ENCODE results near the gene ZNF766. TPM values are rescaled to one million over a fixed set of nuclear protein-coding genes. Genes with fewer than 3 reads are reported as not detected.

ZNF766 gene
- total RNA-seq, 1 experiment from 2014 or later, result 17.9 TPM

DNA sequence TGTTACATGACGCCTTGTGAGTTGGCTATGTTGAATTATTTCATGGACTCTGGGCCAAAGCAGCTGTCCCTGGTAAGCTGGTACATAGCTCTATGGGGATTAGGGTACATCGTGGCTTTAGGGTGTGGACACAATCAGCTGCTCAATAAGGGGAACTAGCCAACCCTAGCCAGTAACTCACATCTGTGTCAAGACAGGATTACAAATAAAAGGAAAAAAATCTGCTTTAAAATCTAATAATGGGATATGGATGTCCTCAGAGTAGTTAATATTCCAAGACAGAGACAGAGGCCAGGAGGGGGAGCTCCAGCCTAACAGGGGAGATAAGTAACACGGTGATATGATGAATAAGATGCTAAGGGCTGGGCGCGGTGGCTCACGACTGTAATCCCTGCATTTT is 21.1 kb upstream of the ZNF766 start:
- no peak for TF ChIP-seq SRF (IDR thresholded peaks at IDR 0.05; ENCODE audit: low read depth)
- no peak for TF ChIP-seq JUND (IDR thresholded peaks at IDR 0.05)
- TF ChIP-seq CBX3 (IDR thresholded peaks at IDR 0.05; ENCODE audit: low read depth), result no peak
- TF ChIP-seq RAD21 (IDR thresholded peaks at IDR 0.05; ENCODE audit: low read depth), result peak; percentile 64
- no peak for TF ChIP-seq POLR2A (IDR thresholded peaks at IDR 0.05; ENCODE audit: borderline replicate concordance, extremely low read depth, insufficient read depth, insufficient read length)
- TF ChIP-seq CTCF (IDR thresholded peaks at IDR 0.05 in 2 of 3, conservative IDR thresholded peaks at IDR 0.05 in 1 of 3; ENCODE audit: borderline replicate concordance in 1 of 3, insufficient read depth in 1 of 3, low read depth in 2 of 3, low read length in 2 of 3), result peak; percentile 29 to 35 (median 30); a peak in 4 of 6 replicates
- no TSS peak for BruUV-seq (replicated peaks)
- RAD21 ChIA-PET (ENCODE audit: low non-redundant PET in 1 of 2, low total read pairs in 2 of 2, uncharacterized antibody in 2 of 2, unreplicated experiment in 2 of 2), result interaction anchor here in 1 of 2 experiments (0.6 kb wide), 1 partner anchor 745 kb away, joined by 4 read pairs; no protein-coding TSS in a partner anchor
- H2AFZ ChIP-seq (ENCODE audit: low read depth, low read length, poor library complexity, severe bottlenecking), result no peak overlapping the region
- no peaks in the 10 kb centered on the region for H3K4me1 ChIP-seq (ENCODE audit: control insufficient read depth in 1 of 2, insufficient read depth in 2 of 2, low read length in 2 of 2)
- H3K27me3 ChIP-seq (ENCODE audit: insufficient read depth, low read length), result no peaks in the 10 kb centered on the region
- intact Hi-C loops (cut with micrococcal nuclease), result loop anchor here (10.0 kb wide), 1 partner anchor 217 kb away; no protein-coding TSS in a partner anchor
- no peak overlapping the region for H3K27ac ChIP-seq (ENCODE audit: low read depth, low read length)
- no peak overlapping the region for H3K9ac ChIP-seq (ENCODE audit: low read length)
- no peak overlapping the region for H3K4me2 ChIP-seq (ENCODE audit: low read length)
- no peak overlapping the region for H3K4me3 ChIP-seq (replicated peaks in 1 of 2; ENCODE audit: low read depth in 1 of 2, low read length in 2 of 2)
- no peaks in the 10 kb centered on the region for H3K79me2 ChIP-seq (ENCODE audit: insufficient read depth, low read length)
- DNase-seq (ENCODE audit: low read depth, low spot score) (peak; percentile 16), ATAC-seq (peak; percentile 62; the same call in 1 of the 2 replicates)
- H3K9me2 ChIP-seq (ENCODE audit: insufficient read depth), result no peaks in the 10 kb centered on the region
- H3K9me3 ChIP-seq (ENCODE audit: control insufficient read depth in 1 of 2, insufficient read depth in 1 of 2, low read depth in 1 of 2, low read length in 2 of 2), result peaks cover 0 to 10% of the 10 kb centered on the region in 2 experiments; a peak in 1 of 4 replicates
- POLR2A ChIA-PET, result no interaction called here
- H3K36me3 ChIP-seq (ENCODE audit: control insufficient read depth in 1 of 2, insufficient read depth in 2 of 2, low read length in 2 of 2), result no peaks in the 10 kb centered on the region
- no peaks in the 10 kb centered on the region for H4K20me1 ChIP-seq (ENCODE audit: insufficient read depth)
- CTCF ChIA-PET, result no interaction called here

- H3K9me2 ChIP-seq (ENCODE audit: insufficient read depth), result no peaks in the 10 kb centered on the region
- POLR2A ChIA-PET, result no interaction called here
- intact Hi-C loops (cut with micrococcal nuclease), result no loop called here
- H3K9ac ChIP-seq (ENCODE audit: low read length), result no peak overlapping the region
- no peak for ATAC-seq
- H3K27me3 ChIP-seq (ENCODE audit: insufficient read depth, low read length), result no peaks in the 10 kb centered on the region
- H3K36me3 ChIP-seq (ENCODE audit: control insufficient read depth in 1 of 2, insufficient read depth in 2 of 2, low read length in 2 of 2), result no peaks in the 10 kb centered on the region
- H3K4me1 ChIP-seq (ENCODE audit: control insufficient read depth in 1 of 2, insufficient read depth in 2 of 2, low read length in 2 of 2), result no peaks in the 10 kb centered on the region
- H3K79me2 ChIP-seq (ENCODE audit: insufficient read depth, low read length), result no peaks in the 10 kb centered on the region
- no TSS peak for BruUV-seq (replicated peaks)
- no peak overlapping the region for H2AFZ ChIP-seq (ENCODE audit: low read depth, low read length, poor library complexity, severe bottlenecking)
- no peak overlapping the region for H3K4me3 ChIP-seq (replicated peaks in 1 of 2; ENCODE audit: low read depth in 1 of 2, low read length in 2 of 2)
- no peak overlapping the region for H3K4me2 ChIP-seq (ENCODE audit: low read length)
- no peaks in the 10 kb centered on the region for H4K20me1 ChIP-seq (ENCODE audit: insufficient read depth)
- H3K9me3 ChIP-seq (ENCODE audit: control insufficient read depth in 1 of 2, insufficient read depth in 1 of 2, low read depth in 1 of 2, low read length in 2 of 2), result no peaks in the 10 kb centered on the region
- RAD21 ChIA-PET (ENCODE audit: low non-redundant PET in 1 of 2, low total read pairs in 2 of 2, uncharacterized antibody in 2 of 2, unreplicated experiment in 2 of 2), result no interaction called here
- CTCF ChIA-PET, result no interaction called here
- no peak for DNase-seq (ENCODE audit: low read depth, low spot score)
- H3K27ac ChIP-seq (ENCODE audit: low read depth, low read length), result no peak overlapping the region
- no peak for TF ChIP-seq POLR2A (IDR thresholded peaks at IDR 0.05; ENCODE audit: borderline replicate concordance, extremely low read depth, insufficient read depth, insufficient read length)
- TF ChIP-seq ELF1 (IDR thresholded peaks at IDR 0.05; ENCODE audit: borderline replicate concordance, low read depth), result no peak
- no peak for TF ChIP-seq FOSL1 (IDR thresholded peaks at IDR 0.05; ENCODE audit: low read depth)
- no peak for TF ChIP-seq YY1 (IDR thresholded peaks at IDR 0.05; ENCODE audit: extremely low read depth, insufficient replicate concordance, low read depth, low read length)
- no peak for TF ChIP-seq CTCF (IDR thresholded peaks at IDR 0.05 in 2 of 3, conservative IDR thresholded peaks at IDR 0.05 in 1 of 3; ENCODE audit: borderline replicate concordance in 1 of 3, insufficient read depth in 1 of 3, low read depth in 2 of 3, low read length in 2 of 3)
- no peak for TF ChIP-seq TCF7L2 (IDR thresholded peaks at IDR 0.05; ENCODE audit: borderline replicate concordance, extremely low read depth, insufficient read depth, insufficient read length)
- TF ChIP-seq, protein P1, sequence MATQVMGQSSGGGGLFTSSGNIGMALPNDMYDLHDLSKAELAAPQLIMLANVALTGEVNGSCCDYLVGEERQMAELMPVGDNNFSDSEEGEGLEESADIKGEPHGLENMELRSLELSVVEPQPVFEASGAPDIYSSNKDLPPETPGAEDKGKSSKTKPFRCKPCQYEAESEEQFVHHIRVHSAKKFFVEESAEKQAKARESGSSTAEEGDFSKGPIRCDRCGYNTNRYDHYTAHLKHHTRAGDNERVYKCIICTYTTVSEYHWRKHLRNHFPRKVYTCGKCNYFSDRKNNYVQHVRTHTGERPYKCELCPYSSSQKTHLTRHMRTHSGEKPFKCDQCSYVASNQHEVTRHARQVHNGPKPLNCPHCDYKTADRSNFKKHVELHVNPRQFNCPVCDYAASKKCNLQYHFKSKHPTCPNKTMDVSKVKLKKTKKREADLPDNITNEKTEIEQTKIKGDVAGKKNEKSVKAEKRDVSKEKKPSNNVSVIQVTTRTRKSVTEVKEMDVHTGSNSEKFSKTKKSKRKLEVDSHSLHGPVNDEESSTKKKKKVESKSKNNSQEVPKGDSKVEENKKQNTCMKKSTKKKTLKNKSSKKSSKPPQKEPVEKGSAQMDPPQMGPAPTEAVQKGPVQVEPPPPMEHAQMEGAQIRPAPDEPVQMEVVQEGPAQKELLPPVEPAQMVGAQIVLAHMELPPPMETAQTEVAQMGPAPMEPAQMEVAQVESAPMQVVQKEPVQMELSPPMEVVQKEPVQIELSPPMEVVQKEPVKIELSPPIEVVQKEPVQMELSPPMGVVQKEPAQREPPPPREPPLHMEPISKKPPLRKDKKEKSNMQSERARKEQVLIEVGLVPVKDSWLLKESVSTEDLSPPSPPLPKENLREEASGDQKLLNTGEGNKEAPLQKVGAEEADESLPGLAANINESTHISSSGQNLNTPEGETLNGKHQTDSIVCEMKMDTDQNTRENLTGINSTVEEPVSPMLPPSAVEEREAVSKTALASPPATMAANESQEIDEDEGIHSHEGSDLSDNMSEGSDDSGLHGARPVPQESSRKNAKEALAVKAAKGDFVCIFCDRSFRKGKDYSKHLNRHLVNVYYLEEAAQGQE (IDR thresholded peaks at IDR 0.05; ENCODE audit: low read depth), result no peak
- TF ChIP-seq ZFX (IDR thresholded peaks at IDR 0.05), result no peak
These were observed 11.0 kb upstream of the ZNF766 start for GRCh38 chr19:52258426-52258825.

Measured in HCT116 (cell line).